HepG2 (cell line): ENCODE data around the gene DIAPH1. TPM values are rescaled to one million over a fixed set of nuclear protein-coding genes. Genes with fewer than 3 reads are reported as not detected.

Experiments
- KDM6A ChIP-seq: IDR thresholded peaks from 2 replicates; pipeline ENCODE4 v1.6.1; 2016; ENCODE audit warnings: low read depth
- MAF1 ChIP-seq: sonication (generic); formaldehyde crosslinking; IDR thresholded peaks from 2 replicates; pipeline ENCODE4 v1.5.0; 2020; ENCODE audit warnings: missing genetic modification reagents, borderline replicate concordance
- MXD3 ChIP-seq: IDR thresholded peaks from 2 replicates; pipeline ENCODE4 v1.6.1; 2016; ENCODE audit warnings: mild to moderate bottlenecking, missing biosample characterization, missing genetic modification reagents
- NFKB2 ChIP-seq: sonication (generic); formaldehyde crosslinking; IDR thresholded peaks from 2 replicates; pipeline ENCODE4 v1.4.0; 2020; ENCODE audit warnings: missing genetic modification reagents, borderline replicate concordance
- PTBP1 ChIP-seq: fragments of 200-400 bp; formaldehyde crosslinking; IDR thresholded peaks from 2 replicates; pipeline ENCODE4 v1.6.1; 2018; ENCODE audit warnings: low read length, low read depth; ENCODE audit not compliant: poor library complexity, severe bottlenecking
- RAD21 ChIP-seq: fragments of 450-650 bp; formaldehyde crosslinking; IDR thresholded peaks from 2 replicates; pipeline ENCODE4 v1.5.0; 2020; ENCODE audit warnings: mild to moderate bottlenecking
- SOX13 ChIP-seq, 3 experiments: fragments of 450-650 bp in 1 of 3; sonication (generic) in 1 of 3; formaldehyde crosslinking in 1 of 3; IDR thresholded peaks in 2 of 3; conservative IDR thresholded peaks in 1 of 3; 2 replicates each; pipeline versions ENCODE4 v1.5.0 to v1.6.1; 2016 to 2020; ENCODE audit warnings: antibody characterized with exemption in 1 of 3, mild to moderate bottlenecking in 1 of 3, missing compliant biosample characterization in 1 of 3, missing genetic modification reagents in 1 of 3, moderate library complexity in 1 of 3
- SRF ChIP-seq: IDR thresholded peaks from 2 replicates; pipeline ENCODE4 v1.6.1; 2011; ENCODE audit warnings: mild to moderate bottlenecking, low read depth, low read length, moderate library complexity
- TAF15 ChIP-seq: fragments of 200-400 bp; formaldehyde crosslinking; IDR thresholded peaks from one replicate; pipeline ENCODE4 v1.6.1; 2018; ENCODE audit warnings: mild to moderate bottlenecking, low read depth, low read length; ENCODE audit not compliant: poor library complexity, severe bottlenecking
- U2AF2 ChIP-seq: fragments of 200-400 bp; formaldehyde crosslinking; IDR thresholded peaks from 2 replicates; pipeline ENCODE4 v1.6.1; 2017; ENCODE audit warnings: low read depth, mild to moderate bottlenecking, low read length
- ZFP36L2 ChIP-seq: sonication (generic); formaldehyde crosslinking; IDR thresholded peaks from 2 replicates; pipeline ENCODE4 v1.4.0; 2020; ENCODE audit warnings: missing genetic modification reagents
- ZHX1 ChIP-seq: sonication (generic); formaldehyde crosslinking; IDR thresholded peaks from 2 replicates; pipeline ENCODE4 v1.8.1; 2022; ENCODE audit warnings: low read depth, mild to moderate bottlenecking, missing genetic modification reagents
- ZNF180 ChIP-seq: sonication (generic); formaldehyde crosslinking; IDR thresholded peaks from 2 replicates; pipeline ENCODE4 v1.4.0; 2020; ENCODE audit warnings: low read depth, missing genetic modification reagents, borderline replicate concordance
- ZNF280D ChIP-seq: sonication (generic); formaldehyde crosslinking; IDR thresholded peaks from 2 replicates; pipeline ENCODE4 v1.5.1; 2020; ENCODE audit warnings: mild to moderate bottlenecking, missing genetic modification reagents
- ZNF557 ChIP-seq: sonication (generic); formaldehyde crosslinking; IDR thresholded peaks from 2 replicates; pipeline ENCODE4 v1.4.0; 2020; ENCODE audit warnings: missing genetic modification reagents
- ZNF609 ChIP-seq: sonication (generic); formaldehyde crosslinking; IDR thresholded peaks from 2 replicates; pipeline ENCODE4 v1.4.0; 2020; ENCODE audit warnings: mild to moderate bottlenecking, missing genetic modification reagents, borderline replicate concordance
- ZNF670 ChIP-seq: sonication (generic); formaldehyde crosslinking; IDR thresholded peaks from 2 replicates; pipeline ENCODE4 v1.8.0; 2022; ENCODE audit warnings: mild to moderate bottlenecking, missing genetic modification reagents, borderline replicate concordance
- polyA plus RNA-seq, 8 experiments: library from polyadenylated mRNA; depleted of rRNA in 3 of 8; stranded (reverse) in 7 of 8; unstranded in 1 of 8; fragments of >200 nt; fragmentation: Illumina TruSeq in 4 of 8; extraction: Trizol in 4 of 8; gene quantifications; 2 replicates each; pipeline versions ENCODE4 v1.2.1 to v1.2.3, GENCODE V29; 2011 to 2016; ENCODE audit warnings: low read depth in 4 of 8, missing spikeins in 1 of 8, mixed read lengths in 1 of 8; ENCODE audit not compliant: insufficient read depth in 1 of 8
- total RNA-seq, 5 experiments: library from RNA; depleted of rRNA; stranded (reverse); fragments of >200 nt; fragmentation: Illumina TruSeq; extraction: Trizol; gene quantifications; 2 replicates each; pipeline ENCODE4 v1.2.3, GENCODE V29; 2016; ENCODE audit warnings: low read depth in 1 of 5

The DIAPH1 gene
- total and polyA plus RNA-seq, 2 of the 13 experiments (the other 11 are each of a cell fraction or from before 2014, with no cell fraction given): 25.1 to 33.9 TPM

GRCh38 chr5:141618030-141618803, 583 bp downstream of the DIAPH1 start (continued):
- no peak for TF ChIP-seq TAF15
- no peak for TF ChIP-seq KDM6A (CRISPR knock-in tag)
- no peak for TF ChIP-seq ZFP36L2 (CRISPR knock-in tag)
- no peak for TF ChIP-seq SOX13 (IDR thresholded peaks at IDR 0.05)
- TF ChIP-seq SOX13 (CRISPR knock-in tag; conservative IDR thresholded peaks at IDR 0.05 in 1 of 2, IDR thresholded peaks at IDR 0.05 in 1 of 2): peak in 1 of 2 experiments; percentile 24; a peak in 1 of 4 replicates
- no peak for TF ChIP-seq RAD21 (CRISPR knock-in tag)
- TF ChIP-seq ZNF280D (CRISPR knock-in tag): no peak
- peak; percentile 74 for TF ChIP-seq SRF
- TF ChIP-seq MXD3 (CRISPR knock-in tag): no peak
- TF ChIP-seq ZNF670 (CRISPR knock-in tag): peak; percentile 50; the same call in 1 of the 2 replicates
- TF ChIP-seq ZNF557 (CRISPR knock-in tag): no peak
- TF ChIP-seq ZNF609 (CRISPR knock-in tag): no peak
- no peak for TF ChIP-seq MAF1
- TF ChIP-seq PTBP1: no peak
- no peak for TF ChIP-seq NFKB2 (CRISPR knock-in tag)
- no peak for TF ChIP-seq U2AF2
- TF ChIP-seq ZHX1 (CRISPR knock-in tag): no peak
- TF ChIP-seq ZNF180 (CRISPR knock-in tag): no peak
